Loucy (cell line): Measurements from ENCODE around the gene ZBTB20.
A peak's percentile ranks its signal among the peaks of the same experiment; 100 is the strongest.

ENCODE experiments used
- H2AFZ ChIP-seq: fragments of 200-600 bp; sonication (generic); 2 replicates; pipeline ENCODE4 v1.6.0; 2016; ENCODE audit warnings: antibody characterized with exemption, mild to moderate bottlenecking, low read length, moderate library complexity
- H3F3A ChIP-seq: fragments of 200-600 bp; 2 replicates; pipeline ENCODE4 v1.6.0; 2016; ENCODE audit warnings: antibody characterized with exemption, low read depth, mild to moderate bottlenecking
- H3K27me3 ChIP-seq: fragments of 200-600 bp; sonication (generic); 2 replicates; pipeline ENCODE4 v1.6.1; 2014; ENCODE audit warnings: low read length, mild to moderate bottlenecking; ENCODE audit not compliant: insufficient read depth, poor library complexity, severe bottlenecking
- H3K36me3 ChIP-seq: fragments of 200-600 bp; sonication (generic); 2 replicates; pipeline ENCODE4 v1.6.1; 2016; ENCODE audit warnings: low read length; ENCODE audit not compliant: insufficient read depth
- H3K4me1 ChIP-seq: fragments of 200-600 bp; sonication (generic); 2 replicates; pipeline ENCODE4 v1.5.1; 2014; ENCODE audit warnings: low read length, mild to moderate bottlenecking; ENCODE audit not compliant: insufficient read depth, poor library complexity, severe bottlenecking
- H3K4me2 ChIP-seq: fragments of 200-600 bp; sonication (generic); 2 replicates; pipeline ENCODE4 v1.6.0; 2014; ENCODE audit warnings: antibody characterized with exemption, low read length, low read depth, mild to moderate bottlenecking; ENCODE audit not compliant: poor library complexity, severe bottlenecking
- H3K4me3 ChIP-seq: fragments of 200-600 bp; sonication (generic); 2 replicates; pipeline ENCODE4 v1.5.1; 2014; ENCODE audit warnings: low read length, mild to moderate bottlenecking, mixed read lengths; ENCODE audit not compliant: poor library complexity, severe bottlenecking
- H3K79me2 ChIP-seq: fragments of 200-600 bp; sonication (generic); 2 replicates; pipeline ENCODE4 v1.6.1; 2014; ENCODE audit warnings: low read length; ENCODE audit not compliant: insufficient read depth
- H3K9ac ChIP-seq: fragments of 200-600 bp; sonication (generic); 2 replicates; pipeline ENCODE4 v1.6.0; 2014; ENCODE audit warnings: mild to moderate bottlenecking, low read depth, low read length, moderate library complexity; ENCODE audit not compliant: poor library complexity, severe bottlenecking
- H3K9me2 ChIP-seq: fragments of 200-600 bp; sonication (generic); replicated peaks from 2 replicates; pipeline ENCODE4 v1.6.1; 2016; ENCODE audit warnings: low read depth, low read length, mixed read lengths
- H3K9me3 ChIP-seq: fragments of 200-600 bp; sonication (generic); 2 replicates; pipeline ENCODE4 v1.6.1; 2014; ENCODE audit warnings: mild to moderate bottlenecking, antibody characterized with exemption, low read length, low read depth; ENCODE audit not compliant: insufficient read depth
- H4K20me1 ChIP-seq: fragments of 200-600 bp; sonication (generic); 2 replicates; pipeline ENCODE4 v1.6.0; 2014; ENCODE audit warnings: antibody characterized with exemption, low read length, mild to moderate bottlenecking; ENCODE audit not compliant: insufficient read depth, poor library complexity, severe bottlenecking
- CTCF ChIP-seq: fragments of 200-600 bp; sonication (generic); conservative IDR thresholded peaks from 2 replicates; pipeline ENCODE4 v1.5.1; 2014; ENCODE audit warnings: mild to moderate bottlenecking, antibody characterized with exemption, low read length
- EZH2phosphoT487 ChIP-seq: fragments of 200-600 bp; IDR thresholded peaks from 2 replicates; pipeline ENCODE4 v1.6.1; 2018; ENCODE audit warnings: antibody characterized with exemption, mild to moderate bottlenecking, moderate library complexity, borderline replicate concordance

ZBTB20 gene

DNA sequence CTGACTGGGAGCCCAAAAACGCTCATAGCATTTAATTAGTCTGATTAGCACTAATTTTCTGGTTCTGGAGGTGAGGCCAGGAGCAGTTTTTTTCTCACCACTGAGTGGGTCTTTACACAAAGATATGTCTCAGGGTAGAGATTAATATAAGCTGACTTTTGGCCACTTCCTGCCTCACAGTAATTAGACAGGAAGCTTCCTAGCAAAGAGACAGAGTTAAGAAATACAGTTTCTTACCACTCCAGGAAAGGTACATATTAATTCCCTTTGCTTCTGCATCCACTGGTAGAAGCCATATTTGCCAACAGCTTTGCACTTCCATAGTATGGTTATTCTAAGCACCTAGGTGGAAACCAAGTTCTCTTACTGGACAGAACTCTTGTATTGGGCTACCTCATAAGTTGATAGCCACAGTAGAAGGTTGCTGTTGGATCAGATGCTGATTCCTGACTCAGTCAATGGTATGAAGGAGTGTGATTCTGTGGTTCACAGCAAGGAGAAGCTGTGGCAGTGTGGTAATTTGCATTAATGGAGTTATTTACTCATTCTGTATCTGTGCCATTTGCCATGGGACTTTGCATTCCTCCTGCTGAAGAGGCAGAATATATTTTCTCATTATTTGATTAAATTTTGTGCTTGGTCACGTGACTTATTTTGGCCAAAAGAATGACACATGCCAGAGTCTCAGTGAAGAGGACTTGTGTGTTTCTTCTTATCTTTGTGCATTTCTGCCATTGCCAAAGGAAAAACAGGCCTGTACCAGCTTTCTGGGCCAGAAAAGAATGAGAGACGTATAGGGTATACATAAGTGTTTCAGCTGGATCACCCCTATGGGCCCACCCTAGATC lies 17.5 kb upstream of the ZBTB20 start:
- Histone ChIP-seq H3K79me2 (no peaks in the 10 kb centered on the region), H3K9me3 (no peaks in the 10 kb centered on the region), H3K4me1 (peaks cover 45% of the 10 kb centered on the region), H2AFZ (peak overlapping the region; percentile 30), H3F3A (peaks cover 10% of the 10 kb centered on the region; the same call in 1 of the 2 replicates), H3K27me3 (no peaks in the 10 kb centered on the region), H3K36me3 (no peaks in the 10 kb centered on the region), H3K9ac (peak overlapping the region; percentile 44), H3K4me2 (peak overlapping the region; percentile 59), H4K20me1 (no peaks in the 10 kb centered on the region), H3K4me3 (peak overlapping the region; percentile 21), H3K9me2 (no peaks in the 10 kb centered on the region)
- TF ChIP-seq CTCF (no peak), EZH2phosphoT487 (no peak)

GRCh38 chr3:115162759-115163158 lies 15.7 kb upstream of the ZBTB20 start:
- H3K4me2 ChIP-seq, result no peak overlapping the region
- peaks cover 10% of the 10 kb centered on the region; the same call in 1 of the 2 replicates for H3F3A ChIP-seq
- no peaks in the 10 kb centered on the region for H3K27me3 ChIP-seq
- no peaks in the 10 kb centered on the region for H3K36me3 ChIP-seq
- no peak for TF ChIP-seq CTCF
- no peak for TF ChIP-seq EZH2phosphoT487
- no peak overlapping the region for H3K4me3 ChIP-seq
- H3K4me1 ChIP-seq, result peaks cover 31% of the 10 kb centered on the region
- H3K9me2 ChIP-seq, result no peaks in the 10 kb centered on the region
- no peaks in the 10 kb centered on the region for H4K20me1 ChIP-seq
- H2AFZ ChIP-seq, result no peak overlapping the region
- H3K79me2 ChIP-seq, result no peaks in the 10 kb centered on the region
- H3K9me3 ChIP-seq, result no peaks in the 10 kb centered on the region
- no peak overlapping the region for H3K9ac ChIP-seq

- Histone ChIP-seq H3K27me3 (no peaks in the 10 kb centered on the region), H3K4me3 (no peak overlapping the region), H3K9ac (no peak overlapping the region), H3K9me2 (no peaks in the 10 kb centered on the region), H3K79me2 (no peaks in the 10 kb centered on the region), H4K20me1 (no peaks in the 10 kb centered on the region), H3K4me1 (peaks cover 31% of the 10 kb centered on the region), H3K9me3 (no peaks in the 10 kb centered on the region), H3F3A (peaks cover 10% of the 10 kb centered on the region; the same call in 1 of the 2 replicates), H3K4me2 (no peak overlapping the region), H2AFZ (no peak overlapping the region), H3K36me3 (no peaks in the 10 kb centered on the region)
- TF ChIP-seq EZH2phosphoT487 (no peak), CTCF (no peak)
Measured at GRCh38 chr3:115161866-115162265, 14.8 kb upstream of the ZBTB20 start.
